NCI-H1694 (cell line): Measurements from ENCODE around the gene SELP.
"Not testable (repeated sequence)": the region's sequence is repeated elsewhere in the genome, so short reads cannot be mapped to it uniquely, and the experiment has no call there.

Experiments used
- DNase-seq: peaks from one replicate; lab custom pipeline; 2025; lab: John Stamatoyannopoulos, UW

SELP gene

GRCh38 chr1:169630006-169630405 lies at the start of gene SELP:
TSS of gene SELP (minus strand) at chr1:169630124. CDS start at chr1:169630074, 50 bp downstream.
- DNase-seq = no peak

- DNase-seq = no peak
Observed at GRCh38 chr1:169679692-169680091, 49.8 kb upstream of the SELP start.

- no peak for DNase-seq
Observed at GRCh38 chr1:169676001-169676400, 46.1 kb upstream of the SELP start.

GRCh38 chr1:169670836-169671235 lies 40.9 kb upstream of the SELP start:
- no peak for DNase-seq

GRCh38 chr1:169670244-169670643 lies 40.3 kb upstream of the SELP start:
- not testable (repeated sequence) for DNase-seq

GRCh38 chr1:169667699-169668596 lies 38.0 kb upstream of the SELP start:
- DNase-seq = not testable (repeated sequence)

GRCh38 chr1:169667227-169667639 lies 37.3 kb upstream of the SELP start:
- not testable (repeated sequence) for DNase-seq

GRCh38 chr1:169662680-169663079 lies 32.8 kb upstream of the SELP start:
- DNase-seq = not testable (repeated sequence)

GRCh38 chr1:169661066-169661465 lies 31.1 kb upstream of the SELP start:
- DNase-seq = not testable (repeated sequence)

GRCh38 chr1:169658777-169659176 lies 28.9 kb upstream of the SELP start:
- DNase-seq = not testable (repeated sequence)

- no peak for DNase-seq
Observed at GRCh38 chr1:169653873-169654272, 23.9 kb upstream of the SELP start.

- no peak for DNase-seq
Observed at GRCh38 chr1:169651035-169651434, 21.1 kb upstream of the SELP start.

- DNase-seq = no peak
Observed at GRCh38 chr1:169650551-169650950, 20.6 kb upstream of the SELP start.

GRCh38 chr1:169648709-169649108 lies 18.8 kb upstream of the SELP start:
- DNase-seq = no peak

- DNase-seq = no peak
Observed at GRCh38 chr1:169648187-169648586, 18.3 kb upstream of the SELP start.

GRCh38 chr1:169647512-169647911 lies 17.6 kb upstream of the SELP start:
- DNase-seq = no peak

GRCh38 chr1:169644297-169644696 lies 14.4 kb upstream of the SELP start:
- no peak for DNase-seq

GRCh38 chr1:169634877-169635276 lies 5.0 kb upstream of the SELP start:
- no peak for DNase-seq

- no peak for DNase-seq
Observed at GRCh38 chr1:169634145-169634544, 4.2 kb upstream of the SELP start.

GRCh38 chr1:169631249-169631648 lies 1.3 kb upstream of the SELP start:
- no peak for DNase-seq

GRCh38 chr1:169624912-169625311 lies 5.0 kb downstream of the SELP start:
- DNase-seq = no peak

- DNase-seq = no peak
Observed at GRCh38 chr1:169624122-169624521, 5.8 kb downstream of the SELP start.

GRCh38 chr1:169623132-169623926 lies 6.6 kb downstream of the SELP start:
- no peak for DNase-seq
